WERI-Rb-1 (cell line): ENCODE results near the gene ARHGEF2.

Experiments used
- DNase-seq: peaks from one replicate; pipeline ENCODE4 v3.0.0-alpha.2; 2020
- H3K27ac ChIP-seq: fragments of 250-450 bp; sonication (Bioruptor Pico); 2 replicates; pipeline ENCODE4 v1.5.1; 2020; ENCODE audit warnings: mild to moderate bottlenecking, moderate library complexity
- H3K27me3 ChIP-seq: fragments of 250-450 bp; sonication (Bioruptor Pico); 2 replicates; pipeline ENCODE4 v1.5.1; 2021; ENCODE audit warnings: mild to moderate bottlenecking, low read depth, moderate library complexity; ENCODE audit not compliant: insufficient read depth, severe bottlenecking
- H3K36me3 ChIP-seq: fragments of 250-450 bp; sonication (Bioruptor Pico); 2 replicates; pipeline ENCODE4 v1.5.1; 2020; ENCODE audit warnings: mild to moderate bottlenecking, moderate library complexity
- H3K4me3 ChIP-seq: 2 replicates; pipeline ENCODE4 v1.5.1; 2011; ENCODE audit warnings: low read depth, mild to moderate bottlenecking, control low read depth, low read length
- H3K9me3 ChIP-seq: fragments of 250-450 bp; sonication (Bioruptor Pico); 2 replicates; pipeline ENCODE4 v1.5.1; 2021; ENCODE audit warnings: mild to moderate bottlenecking, moderate library complexity; ENCODE audit not compliant: severe bottlenecking
- CTCF ChIP-seq: IDR thresholded peaks from 2 replicates; pipeline ENCODE4 v1.5.1; 2011; ENCODE audit warnings: low read depth, mild to moderate bottlenecking, control low read depth, inconsistent platforms, low read length

The ARHGEF2 gene

GRCh38 chr1:155950829-155951228 lies 27.5 kb downstream of the ARHGEF2 start:
- Histone ChIP-seq H3K27me3 (no peaks in the 10 kb centered on the region), H3K36me3 (peaks cover 96% of the 10 kb centered on the region), H3K4me3 (no peak overlapping the region), H3K9me3 (no peaks in the 10 kb centered on the region), H3K27ac (no peak overlapping the region)
- TF ChIP-seq CTCF, result no peak
- no peak for DNase-seq

GRCh38 chr1:155947741-155948140 lies 30.6 kb downstream of the ARHGEF2 start:
- Histone ChIP-seq H3K9me3 (no peaks in the 10 kb centered on the region), H3K27me3 (no peaks in the 10 kb centered on the region), H3K36me3 (peaks cover 71% of the 10 kb centered on the region), H3K4me3 (no peak overlapping the region), H3K27ac (no peak overlapping the region)
- TF ChIP-seq CTCF, result no peak
- no peak for DNase-seq

- H3K27ac ChIP-seq, result no peak overlapping the region
- H3K9me3 ChIP-seq, result no peaks in the 10 kb centered on the region
- no peak overlapping the region for H3K4me3 ChIP-seq
- H3K27me3 ChIP-seq, result no peaks in the 10 kb centered on the region
- peaks cover 66% of the 10 kb centered on the region for H3K36me3 ChIP-seq
- no peak for TF ChIP-seq CTCF
- no peak for DNase-seq
These were observed 31.1 kb downstream of the ARHGEF2 start for GRCh38 chr1:155947292-155947691.

- H3K27me3 ChIP-seq, result no peaks in the 10 kb centered on the region
- no peak overlapping the region for H3K27ac ChIP-seq
- TF ChIP-seq CTCF, result no peak
- H3K36me3 ChIP-seq, result peaks cover 61% of the 10 kb centered on the region
- no peaks in the 10 kb centered on the region for H3K9me3 ChIP-seq
- no peak overlapping the region for H3K4me3 ChIP-seq
- no peak for DNase-seq
These were observed 31.6 kb downstream of the ARHGEF2 start for GRCh38 chr1:155946633-155947219.

- no peak overlapping the region for H3K4me3 ChIP-seq
These were observed 33.9 kb downstream of the ARHGEF2 start for GRCh38 chr1:155944444-155944799.

More at GRCh38 chr1:155944444-155944799, 33.9 kb downstream of the ARHGEF2 start:
- Histone ChIP-seq H3K9me3 (no peaks in the 10 kb centered on the region), H3K27me3 (no peaks in the 10 kb centered on the region), H3K36me3 (peaks cover 38% of the 10 kb centered on the region), H3K27ac (no peak overlapping the region)
- no peak for TF ChIP-seq CTCF
- no peak for DNase-seq
